Peyer's patch (tissue), 4 donors: ENCODE measurements around the gene FAM222A. TPM values are rescaled to one million over a fixed set of nuclear protein-coding genes. Genes with fewer than 3 reads are reported as not detected.

ENCODE experiments used
- DNase-seq, 3 donors: peaks; one replicate each; pipeline ENCODE4 v3.0.0-alpha.2; 2017 to 2019
- H3K27ac ChIP-seq, 4 donors: fragments of 200-600 bp; sonication (generic); one replicate each; pipeline ENCODE4 v1.5.1; 2016 to 2019
- H3K27me3 ChIP-seq, 2 donors: fragments of 200-600 bp; sonication (generic); one replicate each; pipeline ENCODE4 v1.5.1; 2019
- H3K36me3 ChIP-seq, 3 donors: fragments of 200-600 bp; sonication (generic); one replicate each; pipeline ENCODE4 v1.5.1; 2016 to 2019
- H3K4me1 ChIP-seq, 4 donors: fragments of 200-600 bp; sonication (generic); one replicate each; pipeline ENCODE4 v1.5.1; 2016 to 2019
- H3K4me3 ChIP-seq, 4 donors: fragments of 200-600 bp; sonication (generic); 1 replicate in 3 of 4; 2 replicates in 1 of 4; pipeline ENCODE4 v1.5.1; 2016 to 2019; ENCODE audit warnings: mild to moderate bottlenecking in 1 of 4
- H3K9me3 ChIP-seq, 4 donors: fragments of 200-600 bp; sonication (generic); one replicate each; pipeline ENCODE4 v1.5.1; 2016 to 2019; ENCODE audit warnings: mild to moderate bottlenecking in 1 of 4
- POLR2A ChIP-seq, 2 donors: fragments of 450-650 bp; IDR thresholded peaks; one replicate each; pipeline ENCODE4 v1.5.1; 2017; ENCODE audit warnings: antibody characterized with exemption in 2 of 2, mild to moderate bottlenecking in 2 of 2, moderate library complexity in 2 of 2
- total RNA-seq, 4 donors: library from RNA; depleted of rRNA; stranded (reverse); fragments of >200 nt; gene quantifications; one replicate each; pipeline ENCODE4 v1.1.0, GENCODE V29; 2016
- TF ChIP-seq, protein P1 (sequence below), 6 experiments: fragments of 450-650 bp in 4 of 6; fragments of 200-600 bp in 2 of 6; sonication (generic) in 1 of 6; IDR thresholded peaks; one replicate each; pipeline ENCODE4 v1.5.1; 2017 to 2019; ENCODE audit warnings: antibody characterized with exemption in 6 of 6, mild to moderate bottlenecking in 3 of 6, moderate library complexity in 1 of 6

Gene FAM222A
- total RNA-seq, 4 donors from 2014 or later: 3.9 to 26.1 (median 7.0) TPM

DNA sequence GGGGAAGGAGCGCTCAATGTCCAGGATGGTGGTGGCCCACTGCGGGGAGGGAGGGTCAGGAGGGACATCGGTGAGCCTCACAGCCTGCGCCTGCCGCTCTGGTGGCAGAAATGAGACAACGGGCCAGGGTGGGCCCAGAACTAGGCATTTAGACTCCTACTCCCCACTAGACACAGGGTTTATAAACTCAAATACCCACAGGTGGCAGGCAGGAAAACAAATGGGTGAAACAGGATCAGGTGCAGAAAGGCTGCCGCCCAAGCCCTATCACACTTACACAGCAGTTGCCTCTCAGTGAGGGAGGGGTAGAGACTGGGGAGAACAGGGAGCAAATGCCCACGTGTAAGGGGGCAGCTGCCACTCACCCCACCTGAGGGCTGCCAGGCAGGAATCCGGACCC is 73.2 kb downstream of the FAM222A start:
- DNase-seq: no peak
- TF ChIP-seq, protein P1, sequence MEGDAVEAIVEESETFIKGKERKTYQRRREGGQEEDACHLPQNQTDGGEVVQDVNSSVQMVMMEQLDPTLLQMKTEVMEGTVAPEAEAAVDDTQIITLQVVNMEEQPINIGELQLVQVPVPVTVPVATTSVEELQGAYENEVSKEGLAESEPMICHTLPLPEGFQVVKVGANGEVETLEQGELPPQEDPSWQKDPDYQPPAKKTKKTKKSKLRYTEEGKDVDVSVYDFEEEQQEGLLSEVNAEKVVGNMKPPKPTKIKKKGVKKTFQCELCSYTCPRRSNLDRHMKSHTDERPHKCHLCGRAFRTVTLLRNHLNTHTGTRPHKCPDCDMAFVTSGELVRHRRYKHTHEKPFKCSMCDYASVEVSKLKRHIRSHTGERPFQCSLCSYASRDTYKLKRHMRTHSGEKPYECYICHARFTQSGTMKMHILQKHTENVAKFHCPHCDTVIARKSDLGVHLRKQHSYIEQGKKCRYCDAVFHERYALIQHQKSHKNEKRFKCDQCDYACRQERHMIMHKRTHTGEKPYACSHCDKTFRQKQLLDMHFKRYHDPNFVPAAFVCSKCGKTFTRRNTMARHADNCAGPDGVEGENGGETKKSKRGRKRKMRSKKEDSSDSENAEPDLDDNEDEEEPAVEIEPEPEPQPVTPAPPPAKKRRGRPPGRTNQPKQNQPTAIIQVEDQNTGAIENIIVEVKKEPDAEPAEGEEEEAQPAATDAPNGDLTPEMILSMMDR (IDR thresholded peaks at IDR 0.05): no peak
- no peak for TF ChIP-seq POLR2A (IDR thresholded peaks at IDR 0.05)
- no peak overlapping the region for H3K4me3 ChIP-seq
- H3K27me3 ChIP-seq: no peaks in the 10 kb centered on the region
- peaks cover 0 to 1% (median 0%) of the 10 kb centered on the region in 4 donors for H3K9me3 ChIP-seq
- no peaks in the 10 kb centered on the region for H3K36me3 ChIP-seq
- no peak overlapping the region for H3K27ac ChIP-seq
- no peaks in the 10 kb centered on the region for H3K4me1 ChIP-seq

DNA sequence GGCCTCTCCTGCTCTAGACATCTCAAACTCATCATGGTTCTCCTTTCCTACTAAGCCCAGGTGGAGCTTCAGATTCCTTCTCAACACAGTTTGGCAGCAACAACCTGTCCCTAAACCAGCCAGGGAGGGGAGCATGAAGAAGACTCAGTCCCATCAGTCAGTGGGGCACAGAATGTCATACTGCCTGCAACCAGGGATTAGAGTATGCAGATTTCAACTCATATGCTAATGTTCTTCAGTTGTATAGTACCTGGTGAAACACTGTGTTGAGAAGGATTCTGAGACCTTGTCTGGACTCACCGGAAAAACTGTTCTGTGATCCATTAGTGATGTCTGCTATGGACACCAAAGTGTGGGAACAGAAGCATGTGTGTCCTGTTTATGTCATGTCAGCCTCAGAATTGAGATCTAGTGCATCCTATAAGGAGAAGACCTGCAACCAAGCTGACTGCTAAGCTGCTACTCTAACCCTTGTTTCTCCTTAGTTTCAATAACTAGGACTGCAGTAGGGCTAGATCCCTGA is 76.0 kb downstream of the FAM222A start:
- Histone ChIP-seq H3K4me3 (no peak overlapping the region), H3K9me3 (no peaks in the 10 kb centered on the region), H3K36me3 (no peaks in the 10 kb centered on the region), H3K27me3 (no peaks in the 10 kb centered on the region), H3K4me1 (no peaks in the 10 kb centered on the region), H3K27ac (no peak overlapping the region)
- no peak for TF ChIP-seq POLR2A (IDR thresholded peaks at IDR 0.05)
- TF ChIP-seq, protein P1 (IDR thresholded peaks at IDR 0.05): no peak
- no peak for DNase-seq

DNA sequence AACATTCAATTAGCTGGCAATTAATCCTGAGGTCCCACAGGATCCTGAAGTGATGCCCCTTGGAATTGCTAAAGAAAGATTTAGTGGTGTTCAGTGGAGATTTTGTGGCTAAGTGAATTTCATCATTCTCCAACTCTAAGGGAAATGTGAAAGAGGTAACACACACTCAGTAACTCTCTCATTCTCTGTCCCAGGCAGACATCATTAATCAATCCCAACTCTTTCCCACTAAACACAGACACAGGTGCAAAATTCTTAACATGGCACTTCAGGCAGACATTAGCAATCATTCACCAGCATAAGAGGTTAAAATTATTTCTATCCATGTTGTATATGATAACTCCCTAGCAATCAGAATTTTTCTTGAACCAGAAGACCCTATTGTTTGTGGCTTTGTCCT is 79.4 kb downstream of the FAM222A start:
- Histone ChIP-seq H3K27me3 (no peaks in the 10 kb centered on the region), H3K36me3 (no peaks in the 10 kb centered on the region), H3K27ac (no peak overlapping the region), H3K4me1 (no peaks in the 10 kb centered on the region), H3K4me3 (no peak overlapping the region), H3K9me3 (no peaks in the 10 kb centered on the region)
- no peak for DNase-seq
- TF ChIP-seq POLR2A (IDR thresholded peaks at IDR 0.05): no peak

DNA sequence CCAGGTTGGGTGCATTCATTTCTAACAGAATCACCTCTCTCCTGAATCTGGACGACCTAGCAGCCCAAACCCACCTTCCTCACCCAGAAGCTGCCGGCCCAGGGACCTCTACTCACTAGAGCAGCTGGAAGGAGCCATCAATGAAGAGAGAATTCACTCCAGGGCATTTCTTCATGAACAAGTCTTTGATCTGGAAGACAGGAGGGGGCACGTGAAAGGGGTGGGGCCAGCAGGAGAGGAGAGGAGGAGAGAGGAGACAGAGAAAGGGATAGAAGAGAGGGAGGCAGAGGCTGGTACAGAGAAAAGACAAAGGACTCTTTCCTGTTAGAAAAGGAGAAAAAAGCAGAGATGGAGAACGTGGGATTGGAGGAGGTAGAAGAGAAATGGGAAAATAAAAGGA is 79.8 kb downstream of the FAM222A start:
- Histone ChIP-seq H3K4me1 (no peaks in the 10 kb centered on the region), H3K9me3 (no peaks in the 10 kb centered on the region), H3K27ac (no peak overlapping the region), H3K36me3 (no peaks in the 10 kb centered on the region), H3K27me3 (no peaks in the 10 kb centered on the region), H3K4me3 (no peak overlapping the region)
- TF ChIP-seq, protein P1 (IDR thresholded peaks at IDR 0.05): no peak
- no peak for TF ChIP-seq POLR2A (IDR thresholded peaks at IDR 0.05)
- DNase-seq: no peak

DNA sequence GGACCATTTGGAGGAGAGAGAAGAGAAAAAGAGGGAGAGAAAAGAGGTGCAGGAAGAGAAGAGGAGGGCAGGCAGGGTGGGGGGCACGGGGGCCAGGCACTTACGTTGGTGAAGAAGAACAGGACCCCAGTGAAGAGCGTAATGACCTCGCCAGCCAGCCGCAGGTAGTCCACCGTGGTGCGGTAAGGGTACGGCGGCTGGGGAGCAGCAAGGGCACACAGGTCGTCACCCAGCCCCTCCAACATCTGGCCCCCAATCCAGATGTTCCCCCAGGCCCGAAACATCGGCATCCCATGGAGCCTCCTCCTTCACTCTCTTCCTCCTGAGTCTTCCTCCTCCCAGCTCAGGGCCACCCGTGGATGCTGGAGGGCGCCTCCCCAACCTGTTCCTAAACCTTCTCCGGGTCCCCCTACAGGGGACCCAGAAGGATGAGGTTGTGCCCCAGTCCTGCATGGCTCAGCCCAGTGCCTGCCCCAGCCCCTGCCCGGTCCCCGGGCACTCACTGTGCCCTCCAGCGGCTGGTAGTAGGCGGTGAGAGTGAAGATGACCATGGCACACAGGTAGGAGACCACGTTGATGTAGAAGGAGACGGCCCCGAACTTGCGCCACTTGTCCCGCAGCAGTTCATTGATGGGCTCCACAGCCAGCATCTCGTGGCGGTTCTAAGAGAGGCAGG is 80.3 kb downstream of the FAM222A start:
- no peak for DNase-seq
- no peaks in the 10 kb centered on the region for H3K4me1 ChIP-seq
- no peaks in the 10 kb centered on the region for H3K36me3 ChIP-seq
- H3K4me3 ChIP-seq: no peak overlapping the region
- H3K9me3 ChIP-seq: no peaks in the 10 kb centered on the region
- H3K27ac ChIP-seq: no peak overlapping the region
- no peak for TF ChIP-seq POLR2A (IDR thresholded peaks at IDR 0.05)
- TF ChIP-seq, protein P1 (IDR thresholded peaks at IDR 0.05): no peak
- no peaks in the 10 kb centered on the region for H3K27me3 ChIP-seq

DNA sequence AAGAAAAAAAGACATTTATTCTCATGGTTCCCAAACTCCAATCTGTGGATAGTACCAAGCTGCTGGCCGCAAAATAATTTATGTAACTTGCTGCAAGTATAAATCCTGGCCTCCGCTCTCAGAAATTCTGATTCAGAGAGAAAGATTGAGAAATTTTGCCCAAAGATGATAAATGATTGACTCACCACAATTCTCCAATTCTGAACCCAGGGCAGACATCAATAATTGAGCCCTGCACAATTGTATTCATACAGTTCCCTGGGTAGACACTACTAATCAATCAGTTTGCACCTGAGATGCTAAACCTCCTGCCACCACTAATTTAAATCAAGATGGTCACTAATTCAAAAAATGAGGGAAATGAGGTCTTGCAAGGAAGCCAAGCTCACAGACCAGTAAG is 81.4 kb downstream of the FAM222A start:
- Histone ChIP-seq H3K4me1 (no peaks in the 10 kb centered on the region), H3K27me3 (no peaks in the 10 kb centered on the region), H3K27ac (no peak overlapping the region), H3K9me3 (no peaks in the 10 kb centered on the region), H3K36me3 (no peaks in the 10 kb centered on the region), H3K4me3 (no peak overlapping the region)
- DNase-seq: no peak
- no peak for TF ChIP-seq POLR2A (IDR thresholded peaks at IDR 0.05)
- TF ChIP-seq, protein P1 (IDR thresholded peaks at IDR 0.05): no peak
